COLO668 (cell line): ENCODE data around the gene ASAP2.

ENCODE experiments used
- DNase-seq: peaks from one replicate; lab custom pipeline; 2025; ENCODE audit not compliant: unreplicated experiment; lab: John Stamatoyannopoulos, UW

The ASAP2 gene

DNA sequence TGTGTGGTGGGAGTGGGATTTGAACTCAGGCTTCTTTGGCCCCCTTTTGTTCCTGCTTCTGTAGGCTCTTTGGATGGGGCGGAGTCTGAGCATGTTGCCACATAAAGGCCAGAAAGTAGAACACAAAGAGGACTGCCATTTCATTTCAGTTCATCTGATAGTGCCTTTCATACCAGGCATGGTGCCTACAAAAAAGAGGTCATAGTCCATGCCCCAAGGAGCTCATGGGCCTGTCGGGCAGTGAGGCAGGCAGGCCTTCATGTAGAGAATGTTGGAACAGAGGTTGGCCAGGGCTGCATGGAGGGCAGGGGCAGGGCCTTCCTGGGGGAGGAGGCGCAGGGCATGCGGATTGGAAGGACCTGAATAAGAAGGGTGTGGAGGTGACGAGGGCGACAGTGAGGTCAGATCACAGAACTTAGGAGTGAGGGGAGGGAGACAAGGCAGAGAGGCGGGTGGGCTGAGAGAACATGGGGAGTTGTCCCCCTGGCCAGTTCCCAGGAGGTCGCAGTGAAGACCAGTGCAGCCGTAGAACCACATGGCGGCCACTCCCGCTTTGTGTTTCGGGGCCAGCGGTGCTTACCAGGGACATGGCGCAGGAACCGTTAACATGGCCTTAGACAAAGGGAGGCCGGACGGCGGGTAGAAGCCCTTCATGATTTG lies 167.6 kb downstream of the ASAP2 start:
- no peak for DNase-seq

DNA sequence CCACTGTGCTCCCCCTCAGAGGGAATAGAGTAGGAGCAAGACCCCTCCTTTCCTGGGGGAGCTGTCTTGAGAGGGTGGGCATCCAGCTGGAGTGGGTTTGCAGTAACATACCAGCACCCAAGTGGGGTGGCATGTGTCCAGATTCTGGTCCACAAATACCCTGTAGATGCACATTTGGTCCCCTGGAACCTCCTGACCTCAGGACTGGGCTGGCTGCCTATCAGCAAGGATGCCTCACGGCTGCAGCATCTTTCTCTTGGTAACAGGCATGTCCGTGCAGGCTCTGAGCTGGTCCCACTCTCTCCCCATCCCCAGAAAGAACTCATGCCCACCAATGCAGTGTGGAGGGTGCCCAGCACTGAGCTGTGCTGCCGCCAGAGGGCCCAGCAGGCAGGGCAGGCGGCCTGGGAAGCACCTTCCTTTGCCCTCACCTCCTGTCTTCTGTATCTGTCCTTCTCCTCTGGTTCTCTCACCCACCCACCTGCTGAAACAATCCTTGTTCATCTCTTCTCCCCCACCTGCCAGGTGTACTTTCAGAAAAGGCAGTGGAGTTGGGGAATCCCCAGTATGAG lies 169.3 kb downstream of the ASAP2 start:
- no peak for DNase-seq

GRCh38 chr2:9377461-9378097 lies 171.0 kb downstream of the ASAP2 start:
- DNase-seq, result no peak

- no peak for DNase-seq
These were observed 172.1 kb downstream of the ASAP2 start for GRCh38 chr2:9378433-9379390.

- DNase-seq, result no peak
These were observed 172.8 kb downstream of the ASAP2 start for GRCh38 chr2:9379391-9379755.

DNA sequence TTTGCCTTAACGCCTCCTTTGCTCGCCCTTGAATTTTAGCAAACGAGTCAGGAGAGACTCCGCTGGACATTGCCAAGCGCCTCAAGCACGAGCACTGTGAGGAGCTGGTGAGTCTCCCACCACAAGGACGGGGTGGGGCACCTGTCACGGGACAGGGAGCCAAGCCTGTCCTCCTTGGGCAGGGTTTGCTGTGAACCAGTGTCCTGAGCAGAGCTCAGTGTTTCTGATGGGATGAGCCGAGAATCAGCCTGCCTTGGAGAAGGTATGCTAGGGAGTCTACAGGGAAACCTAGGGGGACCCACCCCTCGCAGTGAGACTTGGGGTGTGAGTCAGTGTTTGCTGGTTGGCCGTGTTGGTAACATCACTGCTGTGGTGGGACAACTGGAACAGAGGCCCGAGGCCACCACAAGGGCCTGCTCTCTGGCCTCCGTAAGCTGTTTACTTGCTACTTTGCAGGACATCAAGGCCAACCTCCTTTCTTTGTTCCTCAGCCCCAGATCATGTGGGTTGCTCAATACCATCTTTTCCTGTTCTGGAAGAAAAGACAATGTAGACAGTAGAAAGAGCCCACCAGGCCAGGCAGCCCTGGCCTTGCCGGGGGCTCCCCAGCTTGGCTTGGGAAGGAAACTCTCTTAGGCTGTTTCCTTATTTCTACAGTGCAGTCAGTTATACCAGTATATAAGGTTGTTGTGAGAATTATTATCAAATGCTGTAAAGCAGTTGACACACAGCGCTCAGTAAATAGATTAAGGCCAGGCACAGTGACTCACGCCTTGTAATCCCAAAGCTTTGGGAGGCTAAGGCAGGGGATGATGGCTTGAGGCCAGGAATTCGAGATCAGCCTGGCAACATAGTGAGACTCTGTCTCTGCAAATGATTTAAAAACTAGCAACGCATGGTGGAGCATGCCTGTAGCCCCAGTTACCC lies 174.4 kb downstream of the ASAP2 start:
- no peak for DNase-seq

DNA sequence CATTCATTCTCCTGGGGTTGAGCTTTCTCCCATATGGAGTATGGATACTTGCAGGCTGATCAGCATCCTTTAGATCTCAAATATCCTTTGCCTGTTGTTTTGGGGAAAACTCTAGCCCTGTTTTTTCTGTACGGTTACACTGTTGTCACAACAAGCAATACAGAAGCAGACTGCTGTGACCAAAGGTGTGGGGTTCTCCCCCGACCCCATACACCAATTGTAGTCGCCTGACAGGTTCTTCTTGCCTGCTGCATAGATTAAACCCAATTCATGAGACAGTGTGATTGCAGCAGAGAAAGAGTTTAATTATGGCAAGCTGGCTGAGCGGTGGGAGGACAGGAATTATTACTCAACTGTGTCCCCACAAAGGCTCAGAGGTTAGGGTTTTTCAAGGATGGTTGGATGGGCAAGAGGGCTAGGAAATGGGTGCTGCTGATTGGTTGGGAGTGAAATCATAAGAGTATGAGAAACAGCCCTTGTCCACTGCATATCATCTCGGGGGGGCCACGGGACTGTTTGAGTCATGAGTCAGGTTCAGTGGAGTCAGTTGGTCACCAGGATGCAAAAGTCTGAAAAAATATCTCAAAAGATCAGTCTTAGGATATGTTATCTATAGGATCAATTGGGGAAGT lies 176.1 kb downstream of the ASAP2 start:
- DNase-seq, result no peak

DNA sequence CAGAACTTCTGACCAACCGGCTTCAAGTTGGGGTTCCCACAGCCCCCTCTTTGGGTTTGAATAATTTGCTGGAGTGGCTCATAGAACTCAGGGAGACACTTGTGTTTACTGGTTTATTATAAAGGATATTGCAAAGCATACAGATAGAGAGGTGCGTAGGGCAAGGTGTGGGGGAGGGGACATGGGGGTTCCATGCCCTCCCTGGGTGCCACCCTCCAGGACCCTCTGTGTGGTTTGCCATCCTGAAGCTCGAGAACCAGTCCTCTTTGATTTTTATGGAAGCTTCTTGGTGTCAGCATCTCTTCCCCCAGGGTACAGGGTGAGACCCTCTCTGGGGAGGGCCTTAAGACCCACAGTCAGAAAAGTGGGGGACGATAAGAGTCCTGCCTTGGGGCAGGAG lies 177.9 kb downstream of the ASAP2 start:
- no peak for DNase-seq

DNA sequence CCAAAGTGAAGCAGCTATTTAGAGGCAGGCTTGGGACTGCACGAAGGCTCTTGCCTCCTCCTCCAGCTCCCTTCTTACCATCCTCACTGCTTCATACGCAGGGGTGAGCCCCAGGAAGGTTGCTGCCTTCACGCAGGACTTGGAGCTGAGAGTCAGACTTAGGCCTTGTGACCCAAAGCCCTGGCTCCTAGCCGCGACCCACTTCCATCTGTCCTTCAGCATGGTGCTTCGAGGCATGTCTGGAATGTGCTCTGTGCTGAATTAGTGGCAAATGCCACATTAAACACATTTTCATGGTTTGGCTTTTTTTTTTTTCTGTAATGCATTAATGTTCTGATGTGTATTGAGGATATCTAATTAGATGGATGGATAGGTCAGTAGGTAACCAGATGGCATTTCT lies 179.2 kb downstream of the ASAP2 start:
- no peak for DNase-seq

DNA sequence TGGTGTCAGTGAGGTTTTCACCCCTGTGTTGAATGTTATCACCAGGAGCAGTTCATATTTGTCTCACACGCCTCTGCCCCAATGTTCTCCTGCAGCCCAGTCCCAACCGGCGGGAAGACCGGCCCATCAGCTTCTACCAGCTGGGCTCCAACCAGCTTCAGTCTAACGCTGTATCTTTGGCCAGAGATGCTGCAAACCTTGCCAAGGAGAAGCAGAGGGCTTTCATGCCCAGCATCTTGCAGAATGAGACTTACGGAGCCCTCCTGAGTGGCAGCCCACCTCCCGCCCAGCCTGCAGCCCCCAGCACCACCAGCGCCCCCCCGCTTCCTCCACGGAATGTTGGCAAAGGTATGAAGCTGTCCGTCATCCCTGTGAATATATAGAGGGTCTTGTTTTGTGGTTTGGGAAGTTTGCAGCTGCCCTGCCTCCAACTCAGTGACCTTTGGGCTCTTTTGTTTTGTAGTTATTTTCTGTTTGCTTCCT lies 181.6 kb downstream of the ASAP2 start:
- DNase-seq, result no peak

- no peak for DNase-seq
These were observed 182.6 kb downstream of the ASAP2 start for GRCh38 chr2:9388950-9389911.

- DNase-seq, result no peak
These were observed 183.7 kb downstream of the ASAP2 start for GRCh38 chr2:9390151-9390850.

DNA sequence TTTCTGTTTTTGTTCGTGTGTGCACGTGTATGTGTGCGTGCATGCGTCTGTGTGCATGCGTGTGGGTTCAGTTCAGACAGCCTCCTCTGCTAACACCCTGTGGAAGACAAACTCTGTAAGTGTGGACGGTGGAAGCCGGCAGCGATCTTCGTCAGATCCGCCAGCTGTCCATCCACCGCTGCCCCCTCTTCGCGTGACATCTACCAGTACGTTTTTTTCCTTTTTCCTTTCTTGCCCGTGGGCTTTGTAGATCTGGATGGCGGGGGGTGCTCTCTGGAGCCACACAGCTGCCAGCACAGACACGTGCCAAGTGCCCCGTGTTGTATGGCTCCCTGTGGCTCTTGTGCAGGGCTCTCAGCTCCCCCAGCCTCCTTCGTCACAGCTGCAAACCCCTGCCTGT lies 184.4 kb downstream of the ASAP2 start:
- no peak for DNase-seq

GRCh38 chr2:9391961-9392720 lies 185.5 kb downstream of the ASAP2 start:
- no peak for DNase-seq

- DNase-seq, result no peak
These were observed 186.5 kb downstream of the ASAP2 start for GRCh38 chr2:9392898-9393765.

- DNase-seq, result no peak
These were observed 188.2 kb downstream of the ASAP2 start for GRCh38 chr2:9394816-9395215.
